Measurements from ENCODE around the gene CERK. TPM values are rescaled to one million over a fixed set of nuclear protein-coding genes. Genes with fewer than 3 reads are reported as not detected.
"Not testable (repeated sequence)": the region's sequence is repeated elsewhere in the genome, so short reads cannot be mapped to it uniquely, and the experiment has no call there.

Gene CERK
- polyA plus RNA-seq, 1 donor = 50.4 TPM

DNA sequence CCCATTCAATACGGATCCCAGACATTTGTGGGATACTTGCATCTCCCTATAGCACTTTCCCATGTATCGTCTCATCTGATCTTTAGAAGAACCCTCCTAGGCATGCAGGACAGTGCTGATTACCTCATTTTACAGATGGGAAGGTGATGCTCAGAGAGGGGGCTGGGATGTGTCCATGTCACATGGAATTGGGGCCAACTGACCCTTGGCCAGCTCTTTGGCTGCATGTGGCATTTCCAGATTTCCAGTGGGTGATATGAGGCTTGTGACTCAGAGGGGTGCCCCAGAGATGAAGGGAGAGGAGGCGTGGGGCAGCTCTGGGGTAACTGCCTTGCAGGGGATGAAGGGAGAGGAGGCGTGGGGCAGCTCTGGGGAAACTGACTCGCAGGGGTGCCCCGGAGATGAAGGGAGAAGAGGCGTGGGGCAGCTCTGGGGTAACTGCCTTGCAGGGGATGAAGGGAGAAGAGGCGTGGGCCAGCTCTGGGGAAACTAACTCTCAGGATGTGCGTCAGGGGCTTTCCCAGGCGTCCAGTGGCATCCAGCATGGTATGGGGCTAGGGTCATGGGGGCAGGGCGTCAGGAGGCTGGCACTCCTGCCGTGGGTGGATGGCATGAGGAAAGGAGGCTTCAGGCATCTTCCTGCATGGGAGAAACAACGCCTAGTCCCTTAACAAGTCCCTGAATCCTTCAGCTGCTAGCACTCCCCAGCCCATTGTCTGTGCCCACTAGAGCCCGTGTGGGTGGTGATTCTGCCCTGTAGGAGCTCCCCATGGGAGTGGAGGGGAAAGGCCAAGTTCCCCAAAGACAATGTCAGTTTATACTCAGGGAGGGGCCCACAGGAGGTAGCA lies 11.9 kb upstream of the CERK start:
- DNase-seq = no peak

DNA sequence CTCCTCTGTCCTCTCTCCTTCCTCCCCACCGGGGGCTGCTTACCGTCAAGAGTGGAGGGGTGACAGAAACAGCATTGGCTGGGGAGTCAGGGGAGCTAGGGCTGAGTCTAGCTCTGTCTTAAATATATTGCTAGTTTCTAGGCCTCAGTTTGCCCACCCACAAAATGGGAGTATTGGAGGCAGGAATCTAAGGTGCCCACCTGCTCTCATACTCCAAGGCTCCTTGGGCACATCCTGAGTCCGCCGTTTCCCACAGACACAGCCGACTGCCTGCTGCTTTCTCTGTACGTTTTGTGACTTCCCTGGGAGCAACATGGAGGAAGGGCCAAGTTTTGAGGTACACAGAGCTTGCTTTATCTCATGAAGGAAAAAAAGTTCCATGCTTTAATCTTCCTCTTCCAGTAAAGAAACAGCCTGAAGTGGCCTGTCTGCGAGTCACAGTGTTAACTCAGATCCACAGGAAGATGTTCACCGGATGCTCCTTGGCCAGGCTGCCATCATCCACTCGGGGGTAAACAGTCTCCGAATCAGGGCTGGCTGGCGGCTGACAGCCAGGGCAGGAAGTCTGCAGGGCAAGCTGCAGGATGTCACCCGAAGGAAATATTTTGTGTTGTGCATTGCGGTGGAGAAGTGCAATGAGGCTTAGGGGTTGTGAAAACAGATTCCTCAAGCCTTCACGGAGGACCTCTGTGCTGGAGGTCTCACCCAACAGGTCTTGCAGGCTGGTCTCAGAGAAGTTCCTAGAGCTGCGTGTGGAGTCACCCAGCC lies 11.0 kb upstream of the CERK start:
- no peak for DNase-seq

DNA sequence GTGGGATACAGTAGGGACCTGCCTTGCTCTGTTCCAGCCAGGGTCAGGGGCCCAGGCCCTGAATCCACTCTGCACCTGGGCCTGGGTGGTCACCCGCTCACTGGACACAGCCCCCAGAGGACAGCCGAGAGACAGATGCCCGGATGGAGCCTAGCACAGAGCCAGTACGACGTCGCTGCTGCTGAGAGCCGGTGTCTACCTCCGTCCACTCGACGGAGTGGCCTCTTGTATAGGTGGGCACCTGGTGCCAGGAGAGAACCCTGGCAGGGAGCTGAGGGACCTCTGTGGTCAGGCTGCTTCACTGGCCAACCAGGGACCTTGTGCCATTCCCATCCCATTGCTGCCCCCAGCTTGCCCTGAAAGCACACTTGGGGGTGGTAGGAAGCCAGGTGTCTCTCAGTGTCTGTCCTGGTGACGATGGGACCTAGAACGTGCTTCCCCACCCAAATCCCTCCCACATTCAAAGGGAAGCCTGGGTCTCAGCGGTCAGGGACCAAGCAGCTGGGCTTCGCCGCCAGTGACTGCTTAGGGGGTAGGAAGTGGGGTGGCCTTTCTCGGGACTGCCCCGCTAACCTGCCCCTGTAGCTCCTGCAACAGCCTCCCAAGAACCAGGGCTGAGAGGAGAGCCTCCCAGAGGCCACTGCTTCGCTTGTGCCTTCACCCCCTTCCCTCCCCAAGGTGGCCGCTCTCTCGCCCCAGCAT lies 10.3 kb upstream of the CERK start:
- no peak for DNase-seq

DNA sequence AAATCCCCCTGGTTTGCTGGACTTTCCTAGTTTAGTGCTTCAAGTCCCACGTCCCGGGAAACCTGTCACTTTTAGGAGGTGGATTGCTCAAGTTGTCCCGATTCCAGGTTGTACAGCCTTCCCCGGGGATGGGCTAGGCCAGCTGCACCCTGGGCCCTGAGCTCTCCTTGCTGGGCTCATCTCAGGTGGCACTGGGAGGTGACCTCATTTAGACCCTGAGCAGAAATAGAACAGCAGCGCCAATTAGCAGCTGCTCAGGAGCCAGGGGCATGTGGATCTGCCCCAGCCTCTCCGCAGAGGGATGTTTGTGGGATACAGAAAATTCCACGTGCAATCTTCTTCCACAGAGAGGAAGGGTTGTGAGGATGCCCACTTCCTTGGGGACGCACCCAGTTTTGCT lies 9.6 kb upstream of the CERK start:
- no peak for DNase-seq

DNA sequence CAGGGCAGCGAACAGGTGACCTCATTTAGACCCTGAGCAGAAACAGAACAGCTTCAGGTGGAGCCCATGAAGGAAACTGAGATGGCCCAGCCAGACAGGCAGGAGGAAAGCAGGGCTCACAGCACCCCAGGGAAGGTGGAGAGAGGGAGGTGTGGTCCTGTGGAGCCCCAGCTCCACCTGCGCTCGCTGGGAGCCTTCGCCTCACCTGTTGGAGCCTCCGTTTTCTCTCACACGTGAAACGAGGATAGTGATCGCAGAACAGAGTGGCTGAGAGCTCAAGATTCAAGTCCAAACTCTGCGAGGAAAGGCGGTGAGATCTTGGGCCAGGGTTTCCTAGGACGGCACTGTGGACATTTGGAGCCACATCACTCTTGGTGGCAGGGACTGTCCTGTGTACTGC lies 8.6 kb upstream of the CERK start:
- DNase-seq = no peak

DNA sequence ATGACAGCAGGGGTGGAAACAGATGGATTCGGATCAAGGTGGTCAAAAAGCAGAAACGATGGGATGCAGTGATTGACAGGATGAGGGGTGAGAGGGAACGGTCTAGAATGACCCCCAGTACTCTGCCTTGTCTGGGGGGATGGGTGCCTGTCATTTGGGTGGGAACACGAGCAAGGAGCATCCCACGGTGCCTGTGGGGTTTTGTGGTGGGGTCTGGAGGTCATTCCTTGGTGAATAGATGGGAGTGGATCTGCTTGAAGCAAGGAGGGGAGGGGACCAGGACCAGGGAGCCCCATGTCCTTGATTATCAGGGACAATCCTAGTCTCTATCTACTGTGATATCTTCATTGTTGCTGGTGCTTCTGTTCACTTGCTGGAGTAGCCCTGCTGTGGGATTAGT lies 8.1 kb upstream of the CERK start:
- DNase-seq = no peak

DNA sequence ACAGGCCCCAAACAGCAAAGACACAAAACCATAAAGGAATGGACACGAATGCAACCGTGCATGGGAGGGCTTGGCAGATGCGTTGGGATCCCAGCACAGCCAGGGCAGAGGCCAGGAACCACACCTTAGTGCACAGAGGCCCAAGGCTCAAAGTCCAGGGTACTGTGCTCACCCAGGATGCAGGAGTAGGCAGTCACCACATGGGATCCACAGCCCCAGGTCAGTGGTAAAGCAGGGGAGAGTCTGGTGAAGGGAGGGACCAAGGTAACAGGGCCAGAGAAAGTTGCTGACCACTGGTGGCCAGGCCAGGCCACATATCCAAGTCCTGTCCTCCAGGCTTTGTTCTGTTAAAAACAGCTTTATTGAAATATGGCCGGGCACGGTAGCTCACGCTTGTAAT lies 6.5 kb upstream of the CERK start:
- DNase-seq = no peak

DNA sequence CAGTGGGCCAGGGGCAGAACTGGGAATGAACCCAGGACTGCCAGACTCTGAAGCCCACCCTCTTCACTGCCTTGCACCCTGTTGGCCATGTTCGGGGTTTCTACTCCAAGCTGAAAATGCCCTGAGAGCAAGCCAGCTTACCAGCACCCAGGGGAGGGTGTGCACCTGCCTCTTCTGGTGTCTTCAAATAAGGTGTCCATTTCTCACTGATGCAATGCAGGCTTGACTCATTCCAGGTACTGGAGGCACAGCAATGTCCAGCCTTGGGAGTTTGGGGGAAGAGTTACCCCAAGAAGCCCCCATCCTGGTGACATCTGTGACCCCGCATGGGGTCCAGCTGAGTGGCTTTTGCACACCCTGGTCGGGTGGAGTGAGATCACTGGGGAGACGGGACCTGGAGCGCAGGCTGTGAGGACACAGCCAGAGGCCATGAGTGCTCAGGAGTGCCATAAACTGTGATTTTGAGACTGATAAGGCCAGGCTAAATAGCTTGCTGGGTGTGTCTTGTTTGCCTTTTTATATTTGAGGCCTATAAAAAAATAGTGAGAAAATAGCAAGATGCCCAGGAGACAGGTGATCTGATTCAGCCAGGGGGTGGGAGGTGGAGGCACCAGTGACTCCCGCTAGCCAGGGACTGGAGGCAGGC lies 4.6 kb upstream of the CERK start:
- no peak for DNase-seq

DNA sequence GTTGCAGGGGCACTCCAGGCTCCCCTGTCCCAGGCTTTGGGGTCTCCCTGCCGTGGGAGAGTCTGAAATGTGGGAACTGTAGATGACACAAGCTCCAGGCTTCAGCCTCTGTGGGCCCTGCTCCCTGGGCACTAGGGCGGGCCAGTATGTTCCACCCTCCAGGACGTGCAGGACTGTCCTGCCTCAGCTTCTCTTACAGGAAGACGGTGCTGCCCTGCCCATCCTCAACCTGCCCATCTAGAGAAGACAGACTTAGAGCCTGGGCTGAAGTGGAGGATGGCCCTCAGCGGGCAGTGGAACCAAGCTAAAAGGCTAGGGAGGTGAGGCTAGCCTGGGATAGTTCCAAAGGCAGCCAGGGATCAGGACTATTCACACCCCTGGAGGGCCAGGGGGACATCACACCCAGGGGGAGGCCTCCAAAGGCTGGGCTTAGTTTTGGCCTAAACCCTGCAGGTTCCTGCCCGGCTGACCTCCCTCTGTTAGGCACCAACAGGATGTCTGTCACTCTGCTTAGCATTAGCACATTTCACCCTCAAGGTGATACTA lies 4.0 kb upstream of the CERK start:
- no peak for DNase-seq

DNA sequence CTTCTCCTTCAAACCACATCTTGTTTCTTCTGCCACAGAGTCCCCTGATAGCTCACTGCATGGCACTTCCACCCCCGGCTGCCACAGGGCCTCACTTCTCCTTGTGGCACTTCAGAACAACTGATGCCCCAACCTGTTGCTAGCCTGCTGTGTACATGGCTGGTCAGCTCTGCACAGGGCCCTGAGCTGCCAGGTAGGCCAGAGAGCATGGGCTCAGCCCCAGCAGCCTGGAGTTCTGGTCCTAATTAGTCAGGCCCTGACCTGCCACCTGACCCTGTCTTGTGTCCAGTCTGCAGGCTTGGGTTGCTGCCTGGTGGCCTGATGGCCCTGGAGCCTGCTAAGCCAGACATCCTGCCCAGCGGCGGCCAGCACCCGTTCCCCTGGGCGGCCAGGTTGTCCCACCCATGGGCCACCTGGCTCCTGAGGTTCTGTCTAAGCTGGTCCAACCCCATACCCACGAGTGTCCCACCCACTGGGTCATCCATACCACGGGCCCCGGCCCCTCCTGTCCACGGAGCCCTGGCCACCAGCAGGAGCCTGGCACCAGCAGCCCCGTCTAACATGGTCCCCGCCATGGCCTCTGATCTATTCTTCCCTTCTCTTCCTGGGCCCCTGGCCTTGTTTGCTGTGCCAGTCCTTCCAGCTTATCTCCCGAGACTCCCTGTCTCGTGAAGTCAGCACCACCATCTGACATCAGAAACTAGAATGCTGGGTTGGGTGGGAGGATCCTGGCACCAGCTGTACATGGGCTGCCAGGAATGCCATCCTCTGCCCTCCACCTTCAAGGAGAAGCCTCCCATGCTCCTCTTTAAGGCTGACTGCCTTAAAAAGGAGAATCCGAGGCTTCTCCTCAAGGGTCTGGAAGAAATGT lies 3.1 kb upstream of the CERK start:
- DNase-seq = no peak

DNA sequence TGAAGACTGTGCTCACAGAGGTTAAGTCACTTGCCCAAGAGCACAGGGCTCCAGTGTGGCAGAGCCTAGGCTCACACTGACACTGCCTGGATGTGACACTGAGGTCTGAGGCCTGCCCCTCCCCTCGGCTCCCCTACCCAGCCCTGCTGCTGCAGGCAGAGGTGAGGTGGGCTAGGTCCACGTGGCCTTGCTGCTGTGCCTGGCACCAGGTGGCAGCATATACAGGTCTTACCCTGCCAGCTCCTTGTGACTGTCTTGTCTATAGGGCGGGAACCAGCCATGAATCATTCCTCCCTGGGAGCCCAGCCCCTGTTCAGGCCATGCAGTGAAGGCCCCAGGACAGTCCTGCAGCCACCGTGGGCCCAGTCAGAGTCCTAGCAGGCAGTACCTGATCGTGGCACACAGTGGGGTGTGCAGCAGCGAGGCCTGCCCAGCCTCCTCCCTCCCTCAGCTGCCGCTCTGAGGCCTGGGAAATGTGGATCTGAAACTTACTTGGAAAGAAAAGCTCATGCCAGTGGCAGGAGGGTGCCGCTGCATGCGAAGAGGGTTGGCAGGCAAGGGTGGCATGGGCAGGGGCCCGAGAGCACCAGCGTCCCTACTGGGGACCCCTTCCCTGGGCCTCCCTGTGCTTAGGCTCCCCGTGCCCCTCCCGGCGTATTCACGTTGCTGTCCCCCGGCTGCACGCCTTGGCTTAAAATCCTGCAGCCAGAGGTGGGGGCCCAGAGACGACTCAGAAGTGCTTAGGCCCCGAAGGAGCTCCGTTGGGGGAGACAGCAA lies 1.2 kb upstream of the CERK start:
- no peak for DNase-seq

DNA sequence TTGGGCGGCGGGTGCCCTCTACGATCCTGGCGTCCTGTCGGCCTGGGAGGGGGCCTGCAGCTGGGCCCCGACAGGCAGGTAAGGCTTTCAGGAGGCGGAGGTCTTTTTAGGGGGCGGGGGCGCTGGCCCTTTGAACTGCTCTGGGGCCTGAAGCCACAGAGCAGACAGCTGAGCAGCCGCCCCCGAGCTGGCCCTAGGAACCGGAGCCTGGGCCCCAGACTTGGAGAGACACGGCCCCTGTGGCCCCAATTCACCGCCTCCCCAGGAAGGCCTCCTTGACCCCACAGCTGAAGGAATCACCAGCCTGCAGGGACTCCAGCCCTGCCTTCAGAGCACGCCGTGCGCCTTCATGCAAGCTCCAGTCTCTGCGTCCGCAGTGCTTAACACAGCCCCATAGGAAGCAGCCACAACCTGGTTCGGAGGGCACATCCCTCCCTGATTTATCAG lies 618 bp upstream of the CERK start:
- no peak for DNase-seq

DNA sequence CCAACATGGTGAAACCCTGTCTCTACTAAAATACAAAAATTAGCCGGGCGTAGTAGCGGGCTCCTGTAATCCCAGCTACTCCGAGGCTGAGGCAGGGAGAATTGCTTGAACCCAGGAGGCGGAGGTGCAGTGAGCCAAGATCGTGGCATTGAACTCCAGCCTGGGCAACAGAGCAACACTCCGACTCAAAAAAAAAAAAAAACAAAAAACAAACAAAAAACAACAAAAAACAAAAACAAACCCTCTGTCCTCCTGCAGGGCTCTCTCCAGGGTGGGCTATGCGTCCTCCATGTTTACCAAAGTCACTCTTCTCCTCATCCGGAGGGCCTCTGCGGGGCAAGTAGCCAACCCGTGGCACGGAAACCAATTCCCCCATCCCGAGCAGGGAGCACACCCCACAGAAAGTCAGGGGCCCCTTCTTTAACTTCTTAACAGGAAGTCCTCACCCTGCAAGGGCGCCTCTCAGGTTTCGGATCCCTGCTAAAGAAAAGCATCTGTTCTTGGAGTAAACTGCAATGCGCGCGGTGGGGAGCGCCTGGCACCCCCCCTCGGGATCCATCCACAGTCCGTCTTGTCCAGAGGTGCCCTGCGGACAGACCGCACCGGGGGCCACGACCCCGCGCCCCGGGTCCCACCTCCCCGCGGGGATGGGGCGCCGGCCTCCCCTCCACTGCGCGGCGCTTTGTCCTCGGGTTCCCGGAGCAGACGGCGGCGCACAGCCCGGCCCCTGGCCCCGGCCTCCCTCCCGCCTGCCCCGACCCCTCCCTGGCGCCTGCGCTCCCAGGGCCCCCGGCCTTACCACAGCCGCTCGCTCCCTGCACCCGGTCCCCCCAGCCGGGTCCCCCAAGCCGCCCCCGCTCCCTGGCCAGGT lies 712 bp downstream of the CERK start:
- no peak for DNase-seq

DNA sequence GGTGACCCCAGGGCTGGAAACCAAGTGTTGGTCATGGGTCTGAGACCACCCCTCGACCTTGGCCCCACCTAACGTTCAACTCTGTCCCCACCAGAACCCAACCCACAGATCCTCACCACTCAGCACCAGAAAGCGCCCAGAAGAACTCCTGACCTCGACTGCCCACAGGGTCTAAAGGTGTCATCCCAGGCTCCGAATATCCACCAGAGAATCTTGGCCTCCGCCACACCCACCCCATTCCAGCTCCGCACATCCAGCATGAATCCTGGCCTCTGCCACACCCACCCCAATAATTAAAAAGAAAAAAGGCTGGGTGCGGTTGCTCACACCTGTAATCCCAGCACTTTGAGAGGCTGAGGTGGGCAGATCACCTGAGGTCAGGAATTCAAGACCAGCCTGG lies 1.3 kb downstream of the CERK start:
- no peak for DNase-seq

DNA sequence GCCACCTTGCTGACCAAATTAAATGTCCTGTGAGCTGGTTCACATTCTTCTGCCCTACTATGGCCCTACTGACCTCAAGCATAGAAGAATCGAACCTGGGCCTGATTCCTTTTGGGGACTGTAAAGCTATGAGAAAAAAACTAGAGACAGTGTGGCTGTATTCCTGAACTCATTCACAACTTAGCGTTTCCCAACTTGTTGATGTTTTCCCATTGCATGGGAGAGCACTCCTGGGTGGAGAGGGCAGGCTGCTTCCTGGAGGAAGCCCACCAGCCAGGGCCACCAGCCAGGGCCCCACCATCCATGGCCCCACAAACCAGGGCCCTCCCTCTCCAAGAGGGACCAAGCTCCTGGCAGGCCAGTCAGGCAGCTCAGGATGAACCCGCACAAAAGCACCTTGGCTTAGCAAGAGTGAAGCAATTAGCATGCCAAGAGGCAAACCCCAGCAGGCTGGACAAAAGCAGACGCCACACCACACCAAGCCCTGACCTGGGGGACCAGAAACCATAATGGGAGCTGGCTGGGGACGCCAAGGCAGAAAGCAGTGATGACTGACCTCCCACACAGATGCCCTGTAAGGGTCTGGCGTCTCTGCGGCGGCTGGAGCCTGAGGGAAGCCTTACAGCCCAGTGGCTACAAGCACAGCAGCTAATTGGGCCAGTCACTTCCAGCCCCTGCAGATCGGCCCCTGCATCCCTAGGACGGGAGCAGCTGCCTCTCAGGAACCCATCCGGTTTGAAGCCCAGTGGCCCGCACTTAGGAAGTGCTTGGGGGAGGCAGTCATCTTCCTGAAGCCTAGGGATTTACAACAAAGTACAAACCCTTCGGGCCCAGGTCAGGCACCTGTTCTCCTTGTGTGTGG lies 2.1 kb downstream of the CERK start:
- DNase-seq = no peak

DNA sequence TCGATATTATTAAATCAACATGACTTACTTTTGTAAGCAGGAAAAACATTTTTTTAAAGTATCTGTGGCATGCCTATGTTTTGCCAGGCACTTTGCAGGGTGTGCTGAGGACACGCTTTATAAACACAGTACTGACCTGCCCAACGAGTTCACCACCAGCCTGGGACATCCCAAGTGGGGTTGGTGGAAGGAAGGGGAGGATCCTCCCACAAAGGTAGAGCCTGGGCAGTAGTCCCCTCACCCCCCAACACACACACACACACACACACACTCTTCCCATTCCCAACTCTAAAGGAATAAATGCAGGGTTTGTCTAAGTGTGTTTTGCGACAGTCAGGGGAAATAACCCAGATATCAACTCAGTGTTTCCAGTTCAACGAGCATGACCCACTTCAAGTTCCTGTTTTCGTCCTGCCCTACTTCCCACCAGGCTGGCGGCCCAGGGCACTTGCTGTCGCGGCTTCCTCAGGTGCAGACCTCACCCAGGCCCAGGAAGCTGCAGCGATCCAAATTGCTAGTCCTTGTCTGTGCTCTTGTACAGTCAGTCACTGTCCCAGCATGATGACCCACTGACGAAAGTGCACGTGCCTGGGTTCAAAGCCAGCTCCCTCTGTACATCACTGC lies 3.1 kb downstream of the CERK start:
- no peak for DNase-seq

DNA sequence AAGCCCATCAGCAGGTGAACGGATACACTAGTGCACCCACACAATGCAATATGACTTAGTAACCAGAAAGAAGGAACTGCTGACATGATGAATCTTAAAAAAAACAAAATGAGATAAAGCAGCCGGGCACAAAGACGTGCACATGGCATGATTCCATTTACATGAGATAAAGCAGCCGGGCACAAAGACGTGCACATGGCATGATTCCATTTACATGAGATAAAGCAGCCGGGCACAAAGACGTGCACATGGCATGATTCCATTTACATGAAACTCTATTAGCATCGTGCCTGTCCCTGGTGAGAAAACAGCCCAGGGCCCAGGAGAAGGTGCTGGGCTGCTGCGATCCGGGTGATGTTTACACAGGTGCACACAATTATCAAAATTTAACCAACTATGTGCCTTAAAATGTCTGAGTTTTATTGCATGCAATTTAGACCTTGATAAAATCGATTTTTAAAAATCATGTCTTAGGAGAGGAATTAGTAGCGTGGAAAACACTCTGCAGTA lies 3.8 kb downstream of the CERK start:
- not testable (repeated sequence) for DNase-seq

DNA sequence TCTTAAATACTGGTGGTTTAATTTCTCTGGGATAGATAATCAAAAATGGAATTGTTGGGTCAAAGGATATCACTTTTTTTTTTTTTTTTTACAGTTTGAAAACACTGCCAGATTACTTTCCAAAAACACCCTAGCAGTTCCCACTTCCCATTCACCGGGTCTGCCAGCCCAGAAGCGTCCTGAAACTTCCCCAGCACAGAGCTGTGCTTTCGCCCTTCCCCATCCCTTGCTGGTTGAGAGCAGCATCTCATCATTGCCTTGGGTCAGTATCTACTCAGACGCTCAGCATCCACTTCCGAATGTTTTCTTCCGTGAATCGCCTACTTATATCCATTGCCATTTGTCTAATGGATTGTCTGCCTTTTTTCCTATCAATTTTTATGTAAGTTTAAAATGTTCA lies 5.5 kb downstream of the CERK start:
- no peak for DNase-seq

Data from left kidney (tissue), 2 donors.